Calu3 (cell line): ENCODE data around the gene SLC10A3. TPM values are rescaled to one million over a fixed set of nuclear protein-coding genes. Genes with fewer than 3 reads are reported as not detected.

ENCODE experiments used
- BruUV-seq: library from RNA; stranded (reverse); fragments of 400-500 nt; replicated peaks from 2 replicates; lab custom pipeline; 2021; lab: Mats Ljungman, UMichigan
- CTCF ChIA-PET: fragments of 300-600 bp; sonication (Branson Sonifier 250); formaldehyde crosslinking; loops from one replicate; lab custom pipeline; 2022; ENCODE audit warnings: antibody characterized with exemption; lab: Charles Lee
- DNase-seq: peaks from one replicate; pipeline ENCODE4 v3.0.0; 2022
- H3K27ac Mint-ChIP-seq: one replicate; pipeline ENCODE4 v1.8.0; 2022; ENCODE audit warnings: mixed read lengths; ENCODE audit not compliant: unreplicated experiment
- H3K27me3 Mint-ChIP-seq: one replicate; pipeline ENCODE4 v1.8.0; 2022; ENCODE audit warnings: mixed read lengths; ENCODE audit not compliant: unreplicated experiment
- H3K36me3 Mint-ChIP-seq: one replicate; pipeline ENCODE4 v1.8.0; 2022; ENCODE audit warnings: mild to moderate bottlenecking, moderate library complexity, mixed read lengths; ENCODE audit not compliant: insufficient read depth, unreplicated experiment
- H3K4me1 Mint-ChIP-seq: one replicate; pipeline ENCODE4 v1.8.0; 2022; ENCODE audit warnings: mild to moderate bottlenecking, low read depth, mixed read lengths; ENCODE audit not compliant: unreplicated experiment
- H3K4me3 Mint-ChIP-seq: one replicate; pipeline ENCODE4 v1.8.0; 2022; ENCODE audit warnings: mild to moderate bottlenecking, low read depth, moderate library complexity, mixed read lengths; ENCODE audit not compliant: unreplicated experiment
- H3K9me3 Mint-ChIP-seq: one replicate; pipeline ENCODE4 v1.8.0; 2022; ENCODE audit warnings: low read depth, mixed read lengths; ENCODE audit not compliant: unreplicated experiment
- CTCF ChIP-seq: fragments of 200-600 bp; IDR thresholded peaks from one replicate; pipeline ENCODE4 v1.8.0; 2022; ENCODE audit warnings: antibody characterized with exemption; ENCODE audit not compliant: unreplicated experiment
- intact Hi-C: fragments of 100-400 bp; cut with micrococcal nuclease; formaldehyde crosslinking; loops from one replicate; pipeline ENCODE4 v1.10.0; 2022; ENCODE audit not compliant: unreplicated experiment
- total RNA-seq: library from RNA; stranded (reverse); gene quantifications from 2 replicates; pipeline ENCODE4 v1.2.3, GENCODE V29; 2022

SLC10A3 gene
- total RNA-seq, 1 experiment from 2014 or later = 21.5 TPM

GRCh38 chrX:154464806-154465365, 25.5 kb downstream of the SLC10A3 start:
- H3K36me3 Mint-ChIP-seq = peaks cover 34% of the 10 kb centered on the region
- intact Hi-C loops = no loop called here
- no peak overlapping the region for H3K4me3 Mint-ChIP-seq
- H3K9me3 Mint-ChIP-seq = no peaks in the 10 kb centered on the region
- H3K4me1 Mint-ChIP-seq = peaks cover 9% of the 10 kb centered on the region
- H3K27me3 Mint-ChIP-seq = no peaks in the 10 kb centered on the region
- no peak for DNase-seq
- CTCF ChIA-PET = no interaction called here
- no peak overlapping the region for H3K27ac Mint-ChIP-seq
- TF ChIP-seq CTCF = no peak
- BruUV-seq = no TSS peak

- Mint-ChIP-seq H3K36me3 (peaks cover 43% of the 10 kb centered on the region), H3K4me3 (no peak overlapping the region), H3K27ac (no peak overlapping the region), H3K27me3 (no peaks in the 10 kb centered on the region), H3K9me3 (no peaks in the 10 kb centered on the region), H3K4me1 (peaks cover 9% of the 10 kb centered on the region)
- BruUV-seq = no TSS peak
- TF ChIP-seq CTCF = no peak
- CTCF ChIA-PET = no interaction called here
- no peak for DNase-seq
- intact Hi-C loops = no loop called here
These were observed 26.7 kb downstream of the SLC10A3 start for GRCh38 chrX:154463611-154464220.

- no TSS peak for BruUV-seq
- TF ChIP-seq CTCF = no peak
- no peaks in the 10 kb centered on the region for H3K27me3 Mint-ChIP-seq
- DNase-seq = no peak
- CTCF ChIA-PET = no interaction called here
- H3K4me1 Mint-ChIP-seq = peaks cover 13% of the 10 kb centered on the region
- H3K36me3 Mint-ChIP-seq = peaks cover 49% of the 10 kb centered on the region
- intact Hi-C loops = no loop called here
- no peak overlapping the region for H3K27ac Mint-ChIP-seq
- no peaks in the 10 kb centered on the region for H3K9me3 Mint-ChIP-seq
- H3K4me3 Mint-ChIP-seq = no peak overlapping the region
These were observed 28.0 kb downstream of the SLC10A3 start for GRCh38 chrX:154462396-154462795.

- CTCF ChIA-PET = no interaction called here
- peaks cover 17% of the 10 kb centered on the region for H3K4me1 Mint-ChIP-seq
- H3K27me3 Mint-ChIP-seq = no peaks in the 10 kb centered on the region
- H3K4me3 Mint-ChIP-seq = peak overlapping the region; percentile 67
- DNase-seq = no peak
- H3K36me3 Mint-ChIP-seq = peaks cover 45% of the 10 kb centered on the region
- intact Hi-C loops = no loop called here
- no peaks in the 10 kb centered on the region for H3K9me3 Mint-ChIP-seq
- no TSS peak for BruUV-seq
- no peak for TF ChIP-seq CTCF
- H3K27ac Mint-ChIP-seq = no peak overlapping the region
These were observed 30.1 kb downstream of the SLC10A3 start for GRCh38 chrX:154460326-154460725.
